HG02623 (cell line): ENCODE measurements around the gene IL25.
"Not testable (repeated sequence)": the region's sequence is repeated elsewhere in the genome, so short reads cannot be mapped to it uniquely, and the experiment has no call there.

ENCODE experiments used
- ATAC-seq: cut with Tn5 transposase; IDR thresholded peaks from one replicate; pipeline ENCODE4 v1.9.1; 2021; ENCODE audit warnings: moderate library complexity; ENCODE audit not compliant: unreplicated experiment

Gene IL25

DNA sequence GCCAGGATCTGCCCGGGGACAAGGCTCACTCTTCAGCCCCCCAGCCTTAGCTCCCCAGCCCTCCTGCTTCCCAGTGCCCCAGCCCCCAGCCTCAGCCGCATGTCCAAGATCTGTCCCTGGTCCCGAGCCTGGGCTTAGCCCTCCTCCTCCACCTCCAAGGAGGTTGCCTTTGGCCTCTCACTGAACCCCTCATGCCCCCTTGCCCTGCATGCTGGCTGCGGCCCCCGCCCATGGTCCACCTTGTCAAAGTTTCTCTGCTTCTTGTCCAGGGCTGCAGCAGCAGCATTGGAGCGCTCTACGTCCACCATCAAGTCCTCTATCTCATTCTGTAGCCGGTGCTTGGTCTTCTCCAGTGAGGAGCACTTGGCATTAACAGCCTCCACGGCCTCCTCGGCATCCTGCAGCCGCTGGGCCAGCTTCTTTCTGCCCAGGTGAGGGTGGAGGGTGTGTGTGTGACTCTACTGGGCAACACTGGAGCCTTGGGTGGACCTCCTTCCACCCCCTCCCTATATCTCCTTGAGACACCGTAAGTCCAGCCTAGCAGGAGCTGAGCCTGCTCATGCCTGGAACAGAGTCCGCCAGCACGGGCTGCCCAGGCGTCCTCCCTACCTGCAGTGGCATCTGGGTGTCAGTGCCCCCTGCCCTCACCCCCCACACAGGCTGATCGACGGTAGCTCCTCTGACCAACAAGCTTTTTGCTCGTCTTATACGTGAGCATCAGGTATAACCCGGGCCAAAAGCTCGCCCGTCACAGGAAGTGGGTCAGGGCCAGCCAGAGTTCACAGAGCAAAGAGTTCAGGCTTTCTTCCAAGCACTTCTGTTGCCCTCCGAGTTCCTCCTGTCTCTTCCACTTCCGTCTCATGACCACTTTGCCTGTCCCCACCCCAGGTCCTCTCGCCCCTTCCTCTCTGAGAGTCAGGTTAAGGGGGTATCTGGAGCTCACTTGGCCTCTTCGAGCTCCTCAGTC, 15.6 kb downstream of the IL25 start:
- ATAC-seq: no peak

DNA sequence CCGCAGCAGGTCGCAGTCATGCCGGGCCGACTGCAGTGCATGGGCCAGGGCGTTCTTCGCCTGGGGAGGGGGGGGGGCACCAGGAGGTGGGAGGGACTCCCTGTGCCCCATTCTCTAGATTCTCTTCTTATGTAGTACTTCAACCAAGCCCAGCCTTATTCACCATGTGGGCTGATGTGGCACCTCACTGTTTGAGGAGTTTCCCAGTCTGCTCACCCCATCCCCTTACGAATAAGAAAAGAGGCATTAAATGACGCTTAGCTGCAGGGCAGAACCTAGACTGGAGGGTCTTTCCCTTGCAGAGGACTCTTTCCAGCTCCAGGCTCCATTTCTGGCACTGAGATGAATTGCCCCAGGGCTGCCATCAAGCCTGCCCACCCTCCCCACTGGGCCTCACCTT, 16.4 kb downstream of the IL25 start:
- no peak for ATAC-seq

DNA sequence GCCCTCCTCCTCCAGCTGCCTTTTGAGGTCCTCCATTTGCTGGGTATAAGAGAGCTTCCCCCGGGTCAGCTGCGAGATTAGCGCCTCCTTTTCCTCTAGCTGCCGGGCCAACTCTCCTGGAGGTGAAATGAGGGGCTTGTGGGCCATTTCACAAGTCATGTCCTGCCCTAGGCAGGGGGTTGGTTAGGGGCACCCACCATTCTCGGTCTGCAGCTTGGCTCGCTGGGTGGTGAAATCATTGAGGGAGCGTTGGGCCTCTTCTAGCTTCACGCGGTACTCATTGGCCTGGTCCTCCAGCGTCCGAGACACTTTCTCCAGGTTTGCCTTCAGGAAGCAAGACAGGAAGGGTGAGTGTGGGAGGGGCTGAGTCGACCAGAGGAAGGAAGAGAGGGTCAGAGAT, 16.8 kb downstream of the IL25 start:
- ATAC-seq: no peak

DNA sequence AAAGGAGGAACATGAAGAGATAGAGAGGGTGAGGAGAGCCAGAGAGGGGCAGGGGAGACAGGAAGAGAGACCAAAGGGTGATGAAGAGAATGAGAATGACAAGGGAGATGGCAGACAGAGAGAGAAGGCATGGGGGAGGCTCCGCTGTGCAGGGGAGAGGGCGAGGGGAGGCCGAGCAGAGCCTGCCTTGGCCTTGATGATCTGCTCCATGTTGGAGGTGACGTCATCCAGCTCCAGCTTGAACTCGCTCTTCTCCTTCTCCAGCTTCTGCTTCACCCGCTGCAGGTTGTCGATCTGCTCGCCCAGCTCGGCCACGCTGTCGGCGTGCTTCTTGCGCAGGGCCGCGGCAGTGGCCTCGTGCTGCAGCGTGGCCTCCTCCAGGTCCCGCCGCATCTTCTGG, 17.3 kb downstream of the IL25 start:
- not testable (repeated sequence) for ATAC-seq

DNA sequence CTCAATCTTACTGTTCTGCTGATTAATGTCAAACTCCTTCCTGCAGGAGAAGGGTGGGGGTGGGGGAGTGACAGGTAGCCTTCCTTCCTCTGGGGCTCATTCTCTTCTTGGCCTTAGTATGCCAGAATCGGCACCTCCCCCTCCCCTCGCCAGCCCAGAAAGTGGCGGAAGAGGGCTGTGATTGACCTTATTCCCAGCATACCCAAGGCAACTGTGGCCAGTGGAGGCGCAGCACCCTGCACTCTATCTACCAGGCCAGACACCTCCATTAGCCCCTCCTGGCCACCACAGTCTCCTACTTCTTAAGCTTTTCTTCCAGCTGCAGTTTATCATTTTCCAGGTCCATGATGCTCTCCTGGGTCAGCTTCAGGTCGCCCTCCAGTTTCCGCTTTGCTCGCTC, 20.0 kb downstream of the IL25 start:
- ATAC-seq: no peak

DNA sequence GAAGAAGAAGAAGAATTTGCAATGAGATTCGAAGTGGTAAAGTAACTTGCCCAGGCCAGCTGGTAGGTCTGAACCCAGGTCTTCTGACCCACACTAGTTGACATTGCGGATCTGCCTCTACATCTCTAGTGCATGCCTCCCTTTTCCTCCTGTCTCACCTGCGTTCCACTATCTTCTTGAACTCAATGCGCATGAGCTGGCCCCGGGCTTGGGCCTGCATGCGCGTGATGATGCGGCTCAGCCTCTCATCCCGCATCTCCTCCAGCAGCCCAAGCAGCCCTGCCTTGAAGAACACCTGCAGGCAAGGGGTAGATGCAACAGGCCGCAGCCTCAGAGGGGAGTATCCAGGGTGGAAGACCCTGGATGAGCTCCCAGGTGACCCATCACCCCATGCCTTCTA, 23.5 kb downstream of the IL25 start:
- no peak for ATAC-seq

DNA sequence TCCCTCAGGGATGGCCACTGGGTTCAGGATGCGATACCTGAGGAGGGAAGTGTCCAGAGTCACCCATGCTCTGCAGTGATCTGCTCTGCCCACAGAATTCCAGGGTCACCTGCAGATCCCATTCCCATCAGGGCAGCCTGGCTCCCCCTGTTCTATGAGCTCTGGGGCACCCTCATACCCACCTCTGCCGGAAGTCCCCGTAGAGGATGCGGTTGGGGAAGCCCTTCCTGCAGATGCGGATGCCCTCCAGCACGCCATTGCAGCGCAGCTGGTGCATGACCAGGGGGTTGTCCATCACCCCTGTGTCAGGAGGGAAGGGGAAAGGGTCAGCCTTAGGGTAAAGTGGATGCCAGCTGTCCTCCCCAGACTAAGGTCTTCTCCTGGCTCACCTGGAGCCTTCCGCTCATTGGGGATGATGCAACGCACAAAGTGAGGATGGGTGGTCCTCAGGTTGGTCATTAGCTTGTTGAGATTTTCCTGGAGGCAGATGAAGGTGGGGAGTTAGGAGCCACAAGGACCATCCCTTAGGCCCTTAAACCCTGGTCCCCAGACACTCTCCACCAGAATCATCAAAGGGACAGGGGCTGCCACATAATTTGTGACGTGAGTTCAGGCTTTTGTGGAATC, 24.3 kb downstream of the IL25 start:
- ATAC-seq: no peak

DNA sequence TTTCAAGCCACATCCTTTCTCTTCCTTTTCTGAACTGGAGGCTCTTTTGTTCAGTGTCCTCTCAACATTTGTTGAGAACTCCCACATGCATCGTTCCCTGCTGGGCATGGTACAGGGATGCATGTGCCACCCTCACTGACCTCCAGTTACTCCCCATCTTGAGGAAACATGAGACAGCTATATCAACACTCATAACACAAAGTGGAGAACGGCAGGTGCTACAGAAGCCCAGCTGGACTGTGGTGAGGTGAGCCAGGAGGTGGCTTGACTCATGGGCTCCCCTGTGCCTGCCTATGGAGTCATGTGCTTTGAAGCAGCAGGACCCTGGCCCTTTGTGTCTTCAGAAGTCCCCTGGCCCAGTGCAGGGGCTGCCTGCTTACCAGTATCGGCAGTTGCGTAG, 25.7 kb downstream of the IL25 start:
- ATAC-seq: no peak

DNA sequence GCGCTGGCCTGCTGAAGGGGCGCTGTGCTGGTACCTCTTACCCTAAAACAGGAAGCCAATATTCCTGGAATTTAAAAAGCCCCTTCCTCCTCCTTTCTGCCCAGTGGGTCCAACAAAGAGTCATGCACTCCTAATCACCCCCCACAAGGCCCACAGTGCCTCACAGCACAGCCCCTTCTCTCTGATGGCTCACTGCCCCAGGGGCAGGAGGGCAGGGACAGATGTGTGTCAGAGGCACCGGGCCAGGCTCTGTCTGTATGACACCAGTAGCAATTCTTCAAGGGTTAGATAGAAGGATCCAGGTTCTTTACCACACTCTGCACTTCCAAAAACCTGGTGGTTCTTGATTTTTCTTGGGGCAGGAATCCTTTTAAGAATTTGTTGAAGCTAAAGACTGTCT, 26.5 kb downstream of the IL25 start:
- no peak for ATAC-seq

DNA sequence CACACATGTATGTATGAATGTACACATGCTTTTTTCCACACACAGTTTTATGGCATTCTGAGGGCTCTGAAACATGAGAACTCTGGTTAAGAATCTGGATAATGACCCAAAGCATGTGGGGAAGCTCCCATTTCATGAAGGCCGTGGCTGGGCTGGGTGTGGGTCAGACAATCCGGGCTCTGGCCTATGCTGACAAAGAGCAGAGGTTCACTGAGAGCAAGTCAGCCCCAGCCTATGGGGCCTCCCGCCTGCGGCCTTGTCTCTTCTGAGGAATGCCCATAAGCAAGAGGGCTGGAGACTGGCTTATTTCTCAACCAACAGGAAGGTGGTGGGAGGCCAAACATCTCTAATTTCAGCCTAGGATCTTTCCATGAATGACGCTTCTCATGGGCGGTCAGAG, 27.0 kb downstream of the IL25 start:
- no peak for ATAC-seq

DNA sequence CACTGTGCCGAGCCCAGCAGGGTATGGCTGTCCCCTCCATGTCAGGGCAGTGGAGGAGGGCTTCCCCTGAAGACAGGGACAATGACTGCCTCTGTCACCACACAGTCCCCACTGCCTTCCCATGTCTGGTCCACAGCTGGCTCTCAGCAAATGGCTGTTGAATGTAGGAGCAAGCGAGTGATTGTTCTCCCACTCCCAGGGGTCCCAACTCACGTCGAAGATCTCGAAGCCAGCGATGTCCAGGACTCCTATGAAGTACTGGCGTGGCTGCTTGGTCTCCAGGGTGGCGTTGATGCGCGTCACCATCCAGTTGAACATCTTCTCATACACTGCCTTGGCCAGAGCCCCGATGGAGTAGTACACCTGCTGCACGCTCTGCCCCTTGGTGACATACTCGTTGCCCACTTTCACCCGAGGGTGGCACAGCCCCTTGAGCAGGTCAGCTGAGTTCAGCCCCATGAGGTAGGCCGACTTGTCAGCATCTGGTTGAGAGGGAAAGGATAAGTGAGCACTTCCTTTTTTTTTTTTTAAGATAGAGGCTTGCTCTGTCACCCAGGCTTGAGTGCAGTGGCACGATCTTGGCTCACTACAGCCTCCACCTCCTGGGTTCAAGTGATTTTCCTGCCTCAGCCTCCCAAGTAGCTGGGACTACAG, 28.0 kb downstream of the IL25 start:
- ATAC-seq: not testable (repeated sequence)

DNA sequence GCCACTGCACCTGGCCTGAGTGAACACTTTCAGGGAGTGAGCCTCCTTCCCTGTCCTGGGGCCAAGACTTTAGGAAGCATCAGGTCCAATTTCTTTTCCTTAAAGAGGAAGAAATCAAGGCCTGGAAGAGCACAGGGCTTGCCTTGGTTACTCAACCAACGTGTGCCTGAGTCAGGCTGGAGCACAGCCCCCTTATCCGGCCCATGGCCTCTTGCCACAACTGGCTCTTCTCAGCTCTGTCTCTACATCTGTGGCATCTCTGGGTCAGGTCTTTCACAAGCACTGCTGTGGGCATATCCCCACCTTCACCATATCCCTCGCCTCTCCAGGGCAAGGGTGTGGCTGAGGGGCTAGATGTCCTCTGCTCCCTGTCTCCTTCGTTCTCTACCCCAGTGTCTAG, 28.7 kb downstream of the IL25 start:
- ATAC-seq: no peak

DNA sequence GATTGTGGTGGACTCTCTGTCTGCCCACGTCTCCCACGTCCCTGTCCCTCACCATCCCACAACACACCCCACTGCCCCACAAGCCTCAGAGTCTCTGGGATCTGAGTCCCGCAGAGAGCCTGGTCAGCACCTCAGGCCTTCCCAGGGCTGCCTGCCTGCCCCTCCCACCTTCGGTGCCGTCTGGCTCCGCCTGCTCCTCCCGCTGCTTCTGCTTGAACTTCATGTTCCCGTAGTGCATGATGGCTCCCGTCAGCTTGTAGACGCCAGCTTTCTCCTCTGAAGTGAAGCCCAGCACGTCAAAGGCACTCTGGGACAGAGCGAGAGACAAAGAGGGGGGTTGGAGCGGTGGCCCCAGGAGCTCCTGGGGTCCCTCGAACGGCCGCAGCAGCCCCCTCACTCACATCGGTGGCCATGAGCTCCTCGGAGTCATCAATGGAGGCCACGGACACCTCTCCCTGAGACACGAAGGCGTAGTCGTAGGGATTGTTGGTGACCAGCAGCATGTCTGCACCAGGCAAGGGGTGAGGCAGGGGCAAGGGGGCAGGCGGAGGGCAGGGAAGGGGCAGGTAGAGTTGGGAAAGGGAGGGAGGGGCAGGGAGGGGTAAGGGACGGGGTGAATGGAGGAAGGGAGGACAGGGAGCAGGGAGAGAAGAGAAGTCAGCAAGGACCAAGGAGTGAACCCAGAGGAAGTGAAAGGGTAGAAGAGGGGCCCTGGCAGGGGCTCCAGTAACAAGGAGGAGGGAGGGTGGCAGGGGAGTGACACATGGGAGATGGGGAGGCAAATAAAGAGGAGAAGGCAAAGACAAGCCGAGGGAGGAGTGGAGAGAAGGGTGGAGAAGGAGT, 29.9 kb downstream of the IL25 start:
- no peak for ATAC-seq

DNA sequence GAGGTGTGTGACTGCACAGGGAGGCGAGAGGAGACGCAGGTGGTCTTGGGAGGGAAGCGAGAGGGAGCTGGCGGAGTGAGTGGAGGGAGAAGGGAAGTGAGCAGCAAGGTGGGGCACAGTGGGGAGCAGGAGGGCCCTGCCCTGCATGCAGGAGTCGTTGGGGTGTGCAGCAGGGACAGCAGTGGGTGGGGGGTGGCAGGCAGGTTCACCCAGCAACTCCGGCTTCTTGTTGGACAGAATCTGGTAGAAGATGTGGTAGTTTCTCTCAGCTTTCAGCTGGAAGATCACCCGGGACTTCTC, 30.5 kb downstream of the IL25 start:
- ATAC-seq: no peak

DNA sequence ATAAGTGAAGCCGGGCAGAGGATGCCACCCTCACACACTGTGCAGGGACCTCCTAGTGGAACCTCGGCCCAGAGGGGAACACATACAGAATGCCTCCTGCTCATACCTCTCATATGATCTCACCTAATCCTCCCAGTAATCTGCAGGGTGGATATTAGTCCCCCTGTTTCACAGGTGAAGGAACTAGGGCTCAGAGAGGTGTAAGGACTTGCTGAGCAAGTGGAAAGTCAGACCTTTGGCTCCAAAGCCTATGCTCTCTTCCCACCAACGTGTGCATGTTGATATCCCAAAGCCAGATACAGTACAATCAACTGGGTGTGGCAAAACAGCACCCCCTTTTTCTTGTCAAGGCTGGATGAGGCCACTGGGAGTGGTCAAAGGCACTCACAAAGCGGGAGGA, 31.3 kb downstream of the IL25 start:
- ATAC-seq: no peak

DNA sequence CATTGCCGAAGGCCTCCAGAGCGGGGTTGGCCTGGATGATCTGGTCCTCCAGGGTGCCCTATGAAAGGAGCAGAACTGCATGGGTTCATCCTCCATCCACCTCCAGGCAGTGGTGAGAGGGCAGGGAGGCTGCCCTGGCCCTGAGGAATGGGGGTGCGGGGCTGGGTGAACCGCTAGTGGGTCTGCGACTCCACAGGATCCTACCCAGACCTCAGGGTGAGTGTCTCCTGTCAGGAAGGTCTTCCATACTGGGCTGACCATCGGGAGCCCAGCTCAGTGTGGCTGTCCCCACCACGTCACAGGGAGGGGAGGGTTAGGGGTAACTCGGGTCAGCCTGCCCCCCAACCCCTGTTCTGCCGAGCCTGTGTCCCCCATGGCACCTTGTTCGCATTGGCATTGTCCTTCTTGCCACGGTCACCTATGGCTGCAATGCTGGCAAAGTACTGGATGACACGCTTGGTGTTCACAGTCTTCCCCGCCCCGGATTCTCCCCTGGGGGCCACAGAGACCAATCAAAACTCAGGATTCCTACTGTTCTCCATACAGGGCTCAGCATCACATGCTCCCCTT, 31.8 kb downstream of the IL25 start:
- no peak for ATAC-seq

DNA sequence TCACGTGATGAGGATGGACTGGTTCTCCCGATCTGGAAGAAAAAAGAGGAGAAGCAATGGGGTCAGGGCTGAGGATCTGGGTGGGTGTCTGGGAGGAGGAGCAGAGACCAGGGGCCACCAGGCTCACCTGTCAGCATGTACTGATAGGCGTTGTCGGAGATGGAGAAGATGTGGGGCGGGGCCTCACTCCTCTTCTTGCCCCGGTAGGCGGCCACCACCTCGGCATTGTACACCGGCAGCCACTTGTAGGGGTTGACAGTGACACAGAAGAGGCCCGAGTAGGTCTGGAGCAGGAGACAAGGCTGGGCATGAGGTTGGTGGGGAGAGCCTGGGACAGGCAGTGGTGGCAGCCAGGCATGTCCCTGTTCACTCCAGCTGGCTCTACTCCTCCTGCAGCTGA, 32.5 kb downstream of the IL25 start:
- ATAC-seq: no peak

DNA sequence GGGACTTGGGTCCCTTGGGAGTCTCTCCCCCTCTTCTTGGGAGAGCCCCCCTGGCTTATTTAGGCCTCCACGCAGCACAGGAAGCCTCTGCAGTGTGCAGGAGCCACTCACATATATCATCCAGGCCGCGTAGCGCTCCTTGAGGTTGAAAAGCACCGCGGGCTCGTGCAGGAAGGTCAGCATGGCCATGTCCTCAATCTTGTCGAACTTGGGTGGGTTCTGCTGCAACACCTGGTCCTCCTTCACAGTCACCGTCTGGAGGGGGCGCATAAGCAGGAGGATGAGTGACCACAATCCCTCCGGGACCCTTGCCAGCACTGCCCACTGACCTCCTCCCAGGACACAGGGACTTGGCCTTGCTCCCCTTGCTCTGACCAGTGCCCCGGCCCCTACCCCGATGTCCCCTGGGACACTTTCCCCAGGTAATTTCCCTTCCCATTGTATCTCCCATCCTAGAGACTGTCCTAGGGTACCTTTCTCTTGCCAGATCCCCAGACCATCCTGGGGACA, 33.0 kb downstream of the IL25 start:
- ATAC-seq: no peak

DNA sequence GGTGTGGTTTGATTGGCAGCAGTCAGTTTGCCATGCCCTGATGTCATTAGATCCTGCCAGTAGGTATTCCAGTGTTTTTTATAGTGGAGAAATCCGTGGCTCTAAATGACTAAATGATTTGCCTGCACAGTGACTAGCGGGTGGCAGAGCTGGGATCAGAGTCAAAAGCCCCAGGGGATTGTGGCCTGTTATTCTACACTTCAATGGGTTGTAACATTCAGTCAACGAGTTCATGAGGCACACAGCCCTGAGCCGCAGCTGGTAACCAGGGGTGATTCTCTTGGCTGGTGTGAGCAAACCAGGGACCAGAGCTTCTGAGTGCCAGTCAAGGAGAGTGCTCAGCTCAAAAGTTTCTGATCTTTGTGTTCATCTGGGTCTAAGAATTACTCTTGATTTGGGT, 33.6 kb downstream of the IL25 start:
- no peak for ATAC-seq

DNA sequence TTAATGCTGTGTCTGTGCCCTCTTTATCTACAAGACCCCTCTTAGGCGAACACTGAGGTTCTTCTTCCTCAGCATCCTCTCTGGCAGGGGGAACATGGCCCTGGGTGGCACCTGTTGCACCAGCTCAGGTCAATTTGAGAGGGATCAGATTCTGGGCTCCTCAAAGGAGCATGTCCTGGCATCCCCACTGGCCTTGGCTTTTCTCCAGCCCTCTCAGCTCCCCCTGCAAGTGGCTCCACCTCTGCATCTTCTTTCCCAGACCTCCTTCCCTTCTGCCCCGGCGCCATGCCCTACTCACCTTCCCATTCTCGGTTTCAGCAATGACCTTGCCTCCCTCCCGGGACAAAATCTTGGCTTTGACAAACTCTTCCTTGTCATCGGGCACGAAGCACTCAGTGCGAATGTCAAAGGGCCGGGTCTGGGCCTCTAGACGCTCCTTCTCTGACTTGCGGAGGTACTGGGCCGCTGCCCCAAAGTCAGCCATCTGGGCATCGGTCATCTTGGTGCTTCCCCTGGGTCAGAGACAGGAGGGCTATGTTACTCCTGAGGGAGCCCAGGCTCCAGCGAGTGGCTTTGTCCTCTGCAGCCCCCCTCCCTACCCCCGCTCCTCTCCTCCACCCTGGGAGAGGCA, 34.2 kb downstream of the IL25 start:
- ATAC-seq: no peak
